Endothelial cell of umbilical vein (primary cell): ENCODE data around the gene GABARAP. TPM values are rescaled to one million over a fixed set of nuclear protein-coding genes. Genes with fewer than 3 reads are reported as not detected.

ENCODE experiments used
- BruUV-seq: library from RNA; stranded (reverse); fragments of 400-500 nt; replicated peaks from 2 replicates; lab custom pipeline; 2021; lab: Mats Ljungman, UMichigan
- CTCF ChIA-PET: fragments of 300-600, 350-600 bp; sonication (Branson Sonifier 250); formaldehyde crosslinking; loops from one replicate; lab custom pipeline; 2021; ENCODE audit warnings: antibody characterized with exemption, inconsistent platforms; lab: Charles Lee
- POLR2A ChIA-PET: fragments of 300-600, 350-600 bp; sonication (Branson Sonifier 250); formaldehyde crosslinking; loops from one replicate; lab custom pipeline; 2021; ENCODE audit warnings: antibody characterized with exemption, inconsistent platforms; lab: Charles Lee
- DNase-seq: peaks from one replicate; pipeline ENCODE4 v3.0.0-alpha.2; 2011; ENCODE audit warnings: low read depth, low spot score
- FAIRE-seq: peaks from 2 replicates; lab custom pipeline; 2011; peaks lifted over from hg19 to GRCh38; lab: Jason Lieb, UNC
- H2AFZ ChIP-seq: 2 replicates; pipeline ENCODE4 v1.6.0; 2012; ENCODE audit warnings: low read depth, low read length, control low read depth, inconsistent platforms
- H3K27ac ChIP-seq: 2 replicates; pipeline ENCODE4 v1.5.1; 2011; ENCODE audit warnings: low read depth, mild to moderate bottlenecking, control low read depth, low read length, moderate library complexity; ENCODE audit not compliant: insufficient read depth
- H3K27me3 ChIP-seq, 2 experiments: 2 replicates each; pipeline versions ENCODE4 v1.6.0 to v1.6.1; 2011; ENCODE audit warnings: low read length in 2 of 2, mixed read lengths in 1 of 2; ENCODE audit not compliant: control insufficient read depth in 2 of 2, insufficient read depth in 2 of 2
- H3K36me3 ChIP-seq, 2 experiments: 2 replicates in 1 of 2; 3 replicates in 1 of 2; pipeline ENCODE4 v1.5.1; 2011; ENCODE audit warnings: low read length in 2 of 2, mild to moderate bottlenecking in 1 of 2, moderate library complexity in 1 of 2; ENCODE audit not compliant: control insufficient read depth in 2 of 2, insufficient read depth in 2 of 2; ENCODE audit errors: extremely low read depth in 1 of 2
- H3K4me1 ChIP-seq: 3 replicates; pipeline ENCODE4 v1.5.1; 2011; ENCODE audit warnings: mild to moderate bottlenecking, low read length; ENCODE audit not compliant: control insufficient read depth, insufficient read depth; ENCODE audit errors: extremely low read depth
- H3K4me2 ChIP-seq: 2 replicates; pipeline ENCODE4 v1.6.1; 2011; ENCODE audit warnings: low read length, control low read depth, mixed read lengths; ENCODE audit not compliant: insufficient read depth
- H3K4me3 ChIP-seq, 3 experiments: fragments of 200-600 bp in 1 of 3; sonication (generic), shearing (Covaris generic) in 1 of 3; replicated peaks in 1 of 3; 2 replicates each; pipeline ENCODE4 v1.5.1; 2011 to 2016; ENCODE audit warnings: control low read depth in 3 of 3, low read length in 3 of 3, mild to moderate bottlenecking in 2 of 3, inconsistent platforms in 1 of 3, low read depth in 1 of 3, moderate library complexity in 1 of 3; ENCODE audit not compliant: insufficient read depth in 1 of 3
- H3K79me2 ChIP-seq: 2 replicates; pipeline ENCODE4 v1.6.0; 2012; ENCODE audit warnings: low read length, inconsistent platforms; ENCODE audit not compliant: control insufficient read depth, insufficient read depth
- H3K9ac ChIP-seq: replicated peaks from 2 replicates; pipeline ENCODE3; 2011; ENCODE audit warnings: low read length, control low read depth; ENCODE audit not compliant: insufficient read depth; ENCODE audit errors: extremely low read depth
- H3K9me1 ChIP-seq: replicated peaks from 3 replicates; pipeline ENCODE4 v1.6.0; 2011; ENCODE audit warnings: mild to moderate bottlenecking, low read length; ENCODE audit not compliant: control insufficient read depth, insufficient read depth; ENCODE audit errors: extremely low read depth
- H3K9me3 ChIP-seq: replicated peaks from 2 replicates; pipeline ENCODE4 v1.5.1; 2012; ENCODE audit warnings: low read length, inconsistent platforms; ENCODE audit not compliant: control insufficient read depth, insufficient read depth
- H4K20me1 ChIP-seq: replicated peaks from 2 replicates; pipeline ENCODE3; 2011; ENCODE audit warnings: mild to moderate bottlenecking, low read length; ENCODE audit not compliant: control insufficient read depth, insufficient read depth; ENCODE audit errors: extremely low read depth
- EZH2 ChIP-seq: IDR thresholded peaks from 2 replicates; pipeline ENCODE4 v1.6.1; 2012; ENCODE audit warnings: borderline replicate concordance, low read depth, mild to moderate bottlenecking, moderate library complexity, low read length, inconsistent platforms; ENCODE audit not compliant: severe bottlenecking
- FOS ChIP-seq: IDR thresholded peaks from 2 replicates; pipeline ENCODE4 v1.6.1; 2011; ENCODE audit warnings: mild to moderate bottlenecking, low read length, moderate library complexity, borderline replicate concordance; ENCODE audit not compliant: insufficient read depth
- GATA2 ChIP-seq: IDR thresholded peaks from 2 replicates; pipeline ENCODE4 v1.7.0; 2011; ENCODE audit warnings: low read depth, mild to moderate bottlenecking, moderate library complexity, mixed read lengths, low read length; ENCODE audit not compliant: insufficient read length, insufficient read depth
- JUN ChIP-seq: IDR thresholded peaks from 2 replicates; pipeline ENCODE4 v1.6.1; 2011; ENCODE audit warnings: borderline replicate concordance, low read depth; ENCODE audit not compliant: insufficient read length, insufficient read depth
- MYC ChIP-seq: IDR thresholded peaks from one replicate; pipeline ENCODE4 v1.6.1; 2011; ENCODE audit warnings: mild to moderate bottlenecking, low read depth, low read length
- POLR2A ChIP-seq: IDR thresholded peaks from 2 replicates; pipeline ENCODE4 v1.6.1; 2012; ENCODE audit warnings: low read depth, mild to moderate bottlenecking, control low read depth, low read length
- POLR2AphosphoS5 ChIP-seq: IDR thresholded peaks from 2 replicates; pipeline ENCODE4 v1.6.1; 2012; ENCODE audit warnings: low read depth, mild to moderate bottlenecking, control low read depth, low read length, moderate library complexity; ENCODE audit not compliant: insufficient read depth
- dilution Hi-C: fragments of 300-500 bp; cut with MboI; formaldehyde crosslinking; loops from one replicate; pipeline ENCODE4 v1.15.0; 2019; ENCODE audit warnings: low sequenced_read_pairs; ENCODE audit not compliant: extremely low pct_ligation_motif_present
- intact Hi-C: fragments of 100-400 bp; cut with micrococcal nuclease; formaldehyde crosslinking; loops from one replicate; pipeline ENCODE4 v1.10.0; 2022
- polyA plus RNA-seq, 4 experiments: library from polyadenylated mRNA; depleted of rRNA in 3 of 4; stranded (reverse) in 3 of 4; unstranded in 1 of 4; fragments of >200 nt; gene quantifications; 2 replicates each; pipeline versions ENCODE4 v1.2.1 to v1.2.3, GENCODE V29; 2011 to 2012; ENCODE audit warnings: missing spikeins in 1 of 4
- total RNA-seq: library from RNA; stranded (reverse); gene quantifications from 2 replicates; pipeline ENCODE4 v1.2.3, GENCODE V29; 2021
- TF ChIP-seq, protein P1 (sequence below), 2 donors: IDR thresholded peaks; 1 replicate in 1 of 2; 2 replicates in 1 of 2; pipeline ENCODE4 v1.5.1; 2011; ENCODE audit warnings: low read length in 2 of 2, mild to moderate bottlenecking in 2 of 2, moderate library complexity in 2 of 2, control low read depth in 1 of 2, inconsistent platforms in 1 of 2, low read depth in 1 of 2; ENCODE audit not compliant: insufficient read depth in 1 of 2; ENCODE audit errors: extremely low read depth in 1 of 2
- TF ChIP-seq, protein P2 (sequence below): IDR thresholded peaks from 2 replicates; pipeline ENCODE4 v1.6.1; 2011; ENCODE audit not compliant: insufficient read depth, insufficient read length

Gene GABARAP
- total and polyA plus RNA-seq, 2 donors (not counting 3 experiments of a cell fraction or from before 2014, with no cell fraction given), result 401 to 882 TPM

DNA sequence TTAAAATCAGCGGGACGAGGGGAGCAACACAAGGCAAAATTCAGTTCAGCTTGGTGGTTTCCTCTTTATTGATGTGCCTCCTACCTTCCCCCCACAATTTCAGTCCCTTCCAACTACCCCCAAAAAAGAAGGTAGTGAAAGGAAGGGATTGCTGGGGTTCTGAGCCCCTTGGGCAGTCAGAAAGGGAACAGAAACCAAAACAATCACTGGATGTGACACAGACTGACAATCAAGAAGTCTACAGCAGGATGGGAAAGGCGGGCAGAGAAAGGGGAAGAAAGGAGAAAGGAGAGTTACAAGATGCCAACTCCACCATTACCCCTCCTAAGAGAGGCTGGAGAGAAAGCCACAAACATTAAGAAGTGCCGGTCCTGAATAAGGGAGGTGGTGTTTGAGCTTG, 1.9 kb downstream of the GABARAP start:
- FAIRE-seq, result no peak
- Histone ChIP-seq H3K4me3 (no peak overlapping the region), H2AFZ (no peak overlapping the region), H3K9me1 (no peaks in the 10 kb centered on the region), H3K4me2 (peak overlapping the region; percentile 83), H3K27ac (no peak overlapping the region), H3K27me3 (no peaks in the 10 kb centered on the region), H3K79me2 (peaks cover 53% of the 10 kb centered on the region), H4K20me1 (no peaks in the 10 kb centered on the region), H3K9me3 (no peaks in the 10 kb centered on the region), H3K4me1 (peaks cover 31% of the 10 kb centered on the region), H3K9ac (no peak overlapping the region), H3K36me3 (peaks cover 16 to 23% of the 10 kb centered on the region in 2 experiments)
- CTCF ChIA-PET, result interaction anchor here (1.0 to 3.4 kb wide), 3 partner anchors 20 to 194 kb away, joined by 3 to 24 read pairs (median 9); partner anchors contain the start of genes ACADVL and DLG4
- POLR2A ChIA-PET, result no interaction called here
- intact Hi-C loops, result no loop called here
- dilution Hi-C loops, result no loop called here
- DNase-seq, result no peak
- BruUV-seq, result no TSS peak
- TF ChIP-seq, protein P1, sequence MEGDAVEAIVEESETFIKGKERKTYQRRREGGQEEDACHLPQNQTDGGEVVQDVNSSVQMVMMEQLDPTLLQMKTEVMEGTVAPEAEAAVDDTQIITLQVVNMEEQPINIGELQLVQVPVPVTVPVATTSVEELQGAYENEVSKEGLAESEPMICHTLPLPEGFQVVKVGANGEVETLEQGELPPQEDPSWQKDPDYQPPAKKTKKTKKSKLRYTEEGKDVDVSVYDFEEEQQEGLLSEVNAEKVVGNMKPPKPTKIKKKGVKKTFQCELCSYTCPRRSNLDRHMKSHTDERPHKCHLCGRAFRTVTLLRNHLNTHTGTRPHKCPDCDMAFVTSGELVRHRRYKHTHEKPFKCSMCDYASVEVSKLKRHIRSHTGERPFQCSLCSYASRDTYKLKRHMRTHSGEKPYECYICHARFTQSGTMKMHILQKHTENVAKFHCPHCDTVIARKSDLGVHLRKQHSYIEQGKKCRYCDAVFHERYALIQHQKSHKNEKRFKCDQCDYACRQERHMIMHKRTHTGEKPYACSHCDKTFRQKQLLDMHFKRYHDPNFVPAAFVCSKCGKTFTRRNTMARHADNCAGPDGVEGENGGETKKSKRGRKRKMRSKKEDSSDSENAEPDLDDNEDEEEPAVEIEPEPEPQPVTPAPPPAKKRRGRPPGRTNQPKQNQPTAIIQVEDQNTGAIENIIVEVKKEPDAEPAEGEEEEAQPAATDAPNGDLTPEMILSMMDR (IDR thresholded peaks at IDR 0.05; ENCODE audit: extremely low read depth in 1 of 2, insufficient read depth in 1 of 2, low read depth in 1 of 2, low read length in 2 of 2), result no peak
- TF ChIP-seq EZH2 (no peak), GATA2 (no peak), POLR2A (no peak), FOS (no peak), JUN (no peak), MYC (no peak), POLR2AphosphoS5 (no peak)
- TF ChIP-seq, protein P2, sequence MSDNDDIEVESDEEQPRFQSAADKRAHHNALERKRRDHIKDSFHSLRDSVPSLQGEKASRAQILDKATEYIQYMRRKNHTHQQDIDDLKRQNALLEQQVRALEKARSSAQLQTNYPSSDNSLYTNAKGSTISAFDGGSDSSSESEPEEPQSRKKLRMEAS, result no peak
